HG03460 (cell line): ENCODE data around the gene ENTPD2.

Source experiments
- ATAC-seq: cut with Tn5 transposase; IDR thresholded peaks from one replicate; pipeline ENCODE4 v1.9.1; 2021; ENCODE audit not compliant: unreplicated experiment

ENTPD2 gene

GRCh38 chr9:137018761-137019559, 34.9 kb downstream of the ENTPD2 start:
- ATAC-seq = no peak

- no peak for ATAC-seq
Measured at GRCh38 chr9:137017791-137018497, 35.9 kb downstream of the ENTPD2 start.

- ATAC-seq = no peak
Measured at GRCh38 chr9:137017071-137017470, 36.8 kb downstream of the ENTPD2 start.

- no peak for ATAC-seq
Measured at GRCh38 chr9:137016436-137016835, 37.4 kb downstream of the ENTPD2 start.

GRCh38 chr9:137015976-137016375, 37.9 kb downstream of the ENTPD2 start:
- no peak for ATAC-seq

GRCh38 chr9:137015540-137015930, 38.3 kb downstream of the ENTPD2 start:
- ATAC-seq = no peak

GRCh38 chr9:137014776-137015539, 38.9 kb downstream of the ENTPD2 start:
- no peak for ATAC-seq

GRCh38 chr9:137014166-137014565, 39.7 kb downstream of the ENTPD2 start:
- ATAC-seq = no peak

GRCh38 chr9:137013571-137013940, 40.3 kb downstream of the ENTPD2 start:
- ATAC-seq = no peak

GRCh38 chr9:137012694-137013570, 40.9 kb downstream of the ENTPD2 start:
- ATAC-seq = no peak

- no peak for ATAC-seq
Measured at GRCh38 chr9:137011907-137012675, 41.8 kb downstream of the ENTPD2 start.

- no peak for ATAC-seq
Measured at GRCh38 chr9:137011156-137011555, 42.7 kb downstream of the ENTPD2 start.

GRCh38 chr9:137009938-137010732, 43.7 kb downstream of the ENTPD2 start:
- ATAC-seq = no peak

- ATAC-seq = no peak
Measured at GRCh38 chr9:137009217-137009616, 44.6 kb downstream of the ENTPD2 start.

GRCh38 chr9:137008312-137008711, 45.5 kb downstream of the ENTPD2 start:
- ATAC-seq = no peak

GRCh38 chr9:137007816-137008270, 46.0 kb downstream of the ENTPD2 start:
- no peak for ATAC-seq

GRCh38 chr9:137007108-137007815, 46.6 kb downstream of the ENTPD2 start:
- no peak for ATAC-seq
